Caki2 (cell line): ENCODE data around the gene MMP26. TPM values are rescaled to one million over a fixed set of nuclear protein-coding genes. Genes with fewer than 3 reads are reported as not detected.

Experiments
- DNase-seq: peaks from one replicate; pipeline ENCODE4 v3.0.0-alpha.2; 2015; ENCODE audit warnings: low read depth
- in situ Hi-C: cut with HindIII; loops from 2 replicates; pipeline ENCODE4 v1.10.0; 2016; ENCODE audit warnings: low sequenced_read_pairs, low pct_unique_long_range_greater_than_20kb, mixed read lengths
- total RNA-seq: library from RNA; depleted of rRNA; stranded (reverse); fragments of >200 nt; shearing (Covaris generic); gene quantifications from 2 replicates; pipeline ENCODE4 v1.2.3, GENCODE V29; 2014; ENCODE audit warnings: low replicate concordance; rRNA removed

Gene MMP26
- total RNA-seq, result not detected in 2 replicates

GRCh38 chr11:4704054-4704789, at the start of gene MMP26:
Gene MMP26, plus strand, starts transcription at chr11:4704784.
- DNase-seq, result no peak
- in situ Hi-C loops, result no loop called here

- DNase-seq, result no peak
- in situ Hi-C loops, result no loop called here
Measured at GRCh38 chr11:4658629-4659445, 45.7 kb upstream of the MMP26 start.

GRCh38 chr11:4662876-4663275, 41.7 kb upstream of the MMP26 start:
- in situ Hi-C loops, result no loop called here

DNA sequence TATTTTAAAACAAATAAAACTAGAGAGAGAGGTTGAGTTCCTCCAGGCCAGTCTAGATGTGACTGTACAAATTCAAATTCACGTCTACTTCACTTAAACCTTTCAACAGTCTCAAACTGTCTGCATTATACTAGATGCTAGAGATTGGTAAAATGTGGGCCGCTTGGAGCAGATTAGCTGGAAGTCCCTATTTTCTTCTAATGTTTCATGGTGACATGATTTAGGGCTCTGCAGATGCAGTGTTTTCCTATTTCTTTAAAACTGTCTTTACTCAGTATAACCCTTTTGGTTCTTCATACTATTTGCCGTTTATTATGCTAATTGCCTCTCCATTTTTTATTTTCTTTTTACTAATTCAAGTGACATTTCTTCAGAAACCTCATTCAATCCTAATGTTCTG, 40.4 kb upstream of the MMP26 start:
- in situ Hi-C loops, result no loop called here

More at GRCh38 chr11:4662876-4663275, 41.7 kb upstream of the MMP26 start:
- no peak for DNase-seq

GRCh38 chr11:4664786-4665185, 39.8 kb upstream of the MMP26 start:
- no peak for DNase-seq
- in situ Hi-C loops, result no loop called here

More for the DNA sequence above, 40.4 kb upstream of the MMP26 start:
- DNase-seq, result no peak

DNA sequence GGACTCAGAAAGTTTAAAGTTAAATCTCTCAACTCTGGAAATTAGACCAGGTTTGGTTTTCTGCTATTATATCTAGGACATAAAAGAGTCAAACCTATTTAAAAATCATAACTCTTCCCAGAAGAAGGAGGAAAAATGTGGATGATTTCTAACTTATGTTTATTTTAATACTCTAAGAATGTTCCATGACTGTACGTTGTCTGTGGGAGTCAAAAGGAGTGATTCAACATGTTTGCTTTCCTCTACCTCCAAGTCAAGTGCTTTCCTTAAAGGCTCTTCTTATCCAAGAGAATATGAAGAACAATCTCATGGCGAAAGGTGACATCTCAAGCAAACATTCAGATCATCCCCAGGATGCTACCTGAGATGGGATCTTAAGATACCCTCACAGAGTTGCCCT, 39.2 kb upstream of the MMP26 start:
- in situ Hi-C loops, result no loop called here

GRCh38 chr11:4671741-4672140, 32.8 kb upstream of the MMP26 start:
- DNase-seq, result no peak
- in situ Hi-C loops, result no loop called here

More for the DNA sequence above, 39.2 kb upstream of the MMP26 start:
- no peak for DNase-seq

GRCh38 chr11:4672470-4672869, 32.1 kb upstream of the MMP26 start:
- no peak for DNase-seq
- in situ Hi-C loops, result no loop called here

DNA sequence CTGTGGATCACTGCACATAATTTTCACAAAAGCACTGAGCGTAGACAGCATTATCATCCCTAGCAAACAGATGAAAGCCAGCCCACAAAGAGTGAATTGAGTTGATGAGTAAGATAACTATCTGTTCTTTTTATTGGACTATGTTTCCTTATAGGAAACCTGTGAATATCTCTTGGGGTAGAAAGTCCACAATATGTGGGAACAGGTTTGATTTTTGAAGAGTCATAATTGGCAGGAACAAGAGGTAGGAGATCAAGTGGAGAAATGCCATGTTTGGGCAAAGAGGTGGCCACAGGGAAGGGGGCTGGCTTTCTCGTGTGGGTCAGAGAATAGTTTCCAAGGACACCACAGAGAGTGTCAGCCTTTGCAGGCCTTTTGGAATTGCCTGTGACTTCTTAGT, 30.8 kb upstream of the MMP26 start:
- in situ Hi-C loops, result no loop called here
- no peak for DNase-seq

DNA sequence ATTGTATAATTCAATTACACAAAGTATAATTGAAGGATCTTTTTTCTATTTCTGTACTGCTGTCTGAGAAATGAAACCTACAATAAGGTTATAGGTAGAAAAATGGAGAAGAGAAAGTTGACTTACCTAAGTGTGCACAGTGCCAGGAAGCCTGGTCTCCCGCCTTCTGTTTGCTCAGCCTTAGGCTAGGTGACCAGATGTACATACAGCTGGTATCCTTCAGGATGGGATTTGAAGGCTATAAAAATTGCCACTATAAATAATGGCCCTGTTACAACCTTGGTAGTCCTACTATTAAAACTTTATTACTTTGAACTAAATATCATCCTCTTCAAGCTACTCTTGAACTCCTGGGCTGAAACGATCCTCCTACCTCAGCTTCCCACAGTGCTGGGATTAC, 26.6 kb upstream of the MMP26 start:
- no peak for DNase-seq
- in situ Hi-C loops, result no loop called here

DNA sequence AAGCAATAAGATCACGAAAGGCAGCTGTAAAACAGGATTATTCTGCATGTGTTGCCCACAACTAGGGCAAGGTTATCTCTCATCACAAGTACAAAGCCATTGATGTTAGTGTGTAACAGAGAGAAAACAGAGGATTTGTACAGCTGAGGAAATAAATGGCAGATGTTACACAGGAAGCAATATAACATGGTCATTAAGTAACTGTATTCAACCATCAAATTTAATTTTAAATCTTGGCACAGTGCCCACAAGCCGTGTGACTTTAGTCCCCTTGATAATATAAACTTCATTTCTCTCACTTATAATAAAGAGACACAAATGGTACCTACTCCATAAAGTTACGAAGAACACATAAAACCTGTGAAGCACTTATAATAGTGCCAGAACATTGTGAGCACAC, 24.2 kb upstream of the MMP26 start:
- in situ Hi-C loops, result no loop called here
- DNase-seq, result no peak

DNA sequence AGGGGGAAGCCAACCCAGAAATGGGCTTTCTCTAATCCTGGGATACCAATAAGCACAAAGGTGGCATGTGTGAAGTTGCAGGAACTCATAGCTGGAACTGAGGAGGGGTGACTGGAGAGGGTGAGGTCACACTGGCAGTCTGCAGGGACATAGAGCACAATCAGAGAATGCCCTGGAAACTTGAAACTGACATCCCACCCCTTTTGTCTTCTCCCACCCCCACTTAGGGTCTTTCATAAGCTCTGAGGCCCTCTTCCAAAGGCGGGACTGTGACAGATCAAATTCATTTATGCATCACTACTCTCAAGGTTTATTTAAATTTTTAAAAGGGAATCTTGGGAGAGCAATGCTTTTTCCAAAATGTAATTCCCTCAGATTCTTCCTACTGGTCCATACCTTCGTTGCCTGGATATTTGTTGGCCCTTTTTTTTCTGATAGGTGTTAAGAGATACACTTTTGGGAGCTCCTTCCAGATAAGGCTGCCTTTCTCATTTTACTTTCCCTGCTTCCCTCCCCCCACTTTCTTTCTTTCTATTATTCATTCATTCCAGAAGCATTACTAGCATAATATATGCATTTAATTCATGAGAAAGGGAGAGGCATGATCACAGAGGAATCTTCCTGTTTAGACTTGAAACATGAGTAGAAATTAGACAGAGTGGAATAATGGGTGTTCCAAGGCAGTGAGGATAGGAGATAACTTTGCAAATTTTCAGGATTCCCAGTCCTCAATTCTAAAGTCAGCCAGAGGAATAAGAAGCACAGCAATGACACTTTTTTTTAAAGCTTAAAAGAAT, 21.8 kb upstream of the MMP26 start:
- no peak for DNase-seq
- in situ Hi-C loops, result no loop called here

- DNase-seq, result no peak
- in situ Hi-C loops, result no loop called here
Measured at GRCh38 chr11:4684631-4685285, 19.8 kb upstream of the MMP26 start.

- no peak for DNase-seq
- in situ Hi-C loops, result no loop called here
Measured at GRCh38 chr11:4695442-4695841, 9.1 kb upstream of the MMP26 start.

GRCh38 chr11:4697585-4697984, 7.0 kb upstream of the MMP26 start, which contains the start of gene OR51E2:
Gene OR51E2, minus strand, starts transcription at chr11:4697853. Its CDS starts 15,142 bp downstream, at chr11:4682711.
- in situ Hi-C loops, result no loop called here
- no peak for DNase-seq

- in situ Hi-C loops, result no loop called here
- no peak for DNase-seq
Measured at GRCh38 chr11:4699697-4700435, 4.7 kb upstream of the MMP26 start.

- DNase-seq, result no peak
- in situ Hi-C loops, result no loop called here
Measured at GRCh38 chr11:4700436-4700820, 4.2 kb upstream of the MMP26 start.
